Fibroblast of pulmonary artery (primary cell): ENCODE results near the gene HNF4A.

Source experiments
- DNase-seq: peaks from one replicate; pipeline ENCODE4 v3.0.0-alpha.2; 2010; ENCODE audit warnings: low read depth
- H3K4me3 ChIP-seq: replicated peaks from 2 replicates; pipeline ENCODE4 v1.5.1; 2011; ENCODE audit warnings: low read depth, mild to moderate bottlenecking, control low read depth, low read length, moderate library complexity
- TF ChIP-seq, protein P1 (sequence below): IDR thresholded peaks from 2 replicates; pipeline ENCODE4 v1.5.1; 2011; ENCODE audit warnings: mild to moderate bottlenecking, control low read depth, low read length, inconsistent platforms; ENCODE audit errors: missing control alignments

HNF4A gene

GRCh38 chr20:44334709-44335108 is 20.8 kb upstream of the HNF4A start:
- TF ChIP-seq, protein P1, sequence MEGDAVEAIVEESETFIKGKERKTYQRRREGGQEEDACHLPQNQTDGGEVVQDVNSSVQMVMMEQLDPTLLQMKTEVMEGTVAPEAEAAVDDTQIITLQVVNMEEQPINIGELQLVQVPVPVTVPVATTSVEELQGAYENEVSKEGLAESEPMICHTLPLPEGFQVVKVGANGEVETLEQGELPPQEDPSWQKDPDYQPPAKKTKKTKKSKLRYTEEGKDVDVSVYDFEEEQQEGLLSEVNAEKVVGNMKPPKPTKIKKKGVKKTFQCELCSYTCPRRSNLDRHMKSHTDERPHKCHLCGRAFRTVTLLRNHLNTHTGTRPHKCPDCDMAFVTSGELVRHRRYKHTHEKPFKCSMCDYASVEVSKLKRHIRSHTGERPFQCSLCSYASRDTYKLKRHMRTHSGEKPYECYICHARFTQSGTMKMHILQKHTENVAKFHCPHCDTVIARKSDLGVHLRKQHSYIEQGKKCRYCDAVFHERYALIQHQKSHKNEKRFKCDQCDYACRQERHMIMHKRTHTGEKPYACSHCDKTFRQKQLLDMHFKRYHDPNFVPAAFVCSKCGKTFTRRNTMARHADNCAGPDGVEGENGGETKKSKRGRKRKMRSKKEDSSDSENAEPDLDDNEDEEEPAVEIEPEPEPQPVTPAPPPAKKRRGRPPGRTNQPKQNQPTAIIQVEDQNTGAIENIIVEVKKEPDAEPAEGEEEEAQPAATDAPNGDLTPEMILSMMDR, result no peak
- no peak overlapping the region for H3K4me3 ChIP-seq
- no peak for DNase-seq

GRCh38 chr20:44335675-44336074 is 19.8 kb upstream of the HNF4A start:
- TF ChIP-seq, protein P1, result no peak
- DNase-seq, result no peak
- H3K4me3 ChIP-seq, result no peak overlapping the region

DNA sequence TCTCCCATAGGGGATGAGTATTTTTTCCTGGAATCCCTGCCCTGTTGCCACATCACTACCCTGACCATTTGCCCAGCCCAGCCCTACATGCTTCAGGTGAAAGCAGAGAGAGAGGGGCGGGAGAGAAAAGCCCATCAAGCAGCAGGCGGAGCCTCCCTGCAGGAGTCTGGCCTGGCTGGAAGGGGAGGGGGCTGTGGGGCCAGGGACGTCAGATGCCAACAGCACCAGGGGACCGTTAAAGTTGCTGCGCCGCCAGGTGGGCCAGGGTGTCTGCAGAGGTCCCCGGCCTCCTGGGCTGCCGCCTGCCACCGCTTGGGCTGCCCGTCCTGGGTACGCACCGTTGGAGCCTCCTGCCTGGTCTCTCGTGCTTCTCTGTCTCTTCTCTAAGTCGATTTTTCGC is 19.4 kb upstream of the HNF4A start:
- DNase-seq, result no peak
- no peak overlapping the region for H3K4me3 ChIP-seq
- TF ChIP-seq, protein P1, result no peak

GRCh38 chr20:44336725-44337380 is 18.6 kb upstream of the HNF4A start, which contains the start of gene R3HDML:
Gene R3HDML, plus strand, starts transcription at chr20:44337043. Its CDS starts 115 bp downstream, at chr20:44337158.
- DNase-seq, result no peak
- no peak within 1 kb of the TSS for H3K4me3 ChIP-seq
- TF ChIP-seq, protein P1, result no peak

GRCh38 chr20:44342248-44342647 is 13.3 kb upstream of the HNF4A start:
- TF ChIP-seq, protein P1, result no peak
- no peak for DNase-seq
- no peak overlapping the region for H3K4me3 ChIP-seq

- no peak overlapping the region for H3K4me3 ChIP-seq
- TF ChIP-seq, protein P1, result no peak
- no peak for DNase-seq
Observed at GRCh38 chr20:44343162-44343675, 12.3 kb upstream of the HNF4A start.

- DNase-seq, result no peak
- no peak overlapping the region for H3K4me3 ChIP-seq
- TF ChIP-seq, protein P1, result no peak
Observed at GRCh38 chr20:44344723-44345122, 10.8 kb upstream of the HNF4A start.
